Hepatocyte (in vitro differentiated cells): Measurements from ENCODE around the gene IL21R. TPM values are rescaled to one million over a fixed set of nuclear protein-coding genes. Genes with fewer than 3 reads are reported as not detected.

ENCODE experiments used
- DNase-seq: peaks from one replicate; pipeline ENCODE4 v3.0.0-alpha.2; 2016; ENCODE audit warnings: low spot score
- H2AFZ ChIP-seq: fragments of 200-600 bp; sonication (generic); 2 replicates; pipeline ENCODE4 v1.6.0; 2016; ENCODE audit warnings: antibody characterized with exemption, mild to moderate bottlenecking
- H3K27ac ChIP-seq: fragments of 200-600 bp; sonication (generic); 2 replicates; pipeline ENCODE4 v1.5.1; 2016; ENCODE audit warnings: mild to moderate bottlenecking
- H3K27me3 ChIP-seq: fragments of 200-600 bp; sonication (generic); 2 replicates; pipeline ENCODE4 v1.6.1; 2016
- H3K36me3 ChIP-seq: fragments of 200-600 bp; sonication (generic); replicated peaks from 2 replicates; pipeline ENCODE4 v1.5.1; 2016; ENCODE audit warnings: low read depth; ENCODE audit not compliant: insufficient read depth
- H3K4me1 ChIP-seq: fragments of 200-600 bp; sonication (generic); 2 replicates; pipeline ENCODE4 v1.5.1; 2016; ENCODE audit warnings: mild to moderate bottlenecking, moderate library complexity; ENCODE audit not compliant: insufficient read depth
- H3K4me2 ChIP-seq: fragments of 200-600 bp; sonication (generic); 2 replicates; pipeline ENCODE4 v1.6.0; 2016
- H3K4me3 ChIP-seq: fragments of 200-600 bp; sonication (generic); 2 replicates; pipeline ENCODE4 v1.5.1; 2016; ENCODE audit warnings: mild to moderate bottlenecking
- H3K79me2 ChIP-seq: fragments of 200-600 bp; sonication (generic); 2 replicates; pipeline ENCODE4 v1.6.0; 2017; ENCODE audit warnings: mild to moderate bottlenecking
- H3K9me2 ChIP-seq: fragments of 200-600 bp; sonication (generic); replicated peaks from 2 replicates; pipeline ENCODE4 v1.6.0; 2017; ENCODE audit warnings: mild to moderate bottlenecking; ENCODE audit not compliant: insufficient read depth
- H3K9me3 ChIP-seq: fragments of 200-600 bp; sonication (generic); 2 replicates; pipeline ENCODE4 v1.5.1; 2016; ENCODE audit warnings: low read depth, mild to moderate bottlenecking
- H4K20me1 ChIP-seq: fragments of 200-600 bp; sonication (generic); 2 replicates; pipeline ENCODE4 v1.6.0; 2016; ENCODE audit warnings: mild to moderate bottlenecking; ENCODE audit not compliant: insufficient read depth, poor library complexity, severe bottlenecking
- EZH2 ChIP-seq: fragments of 200-600 bp; sonication (generic); IDR thresholded peaks from 2 replicates; pipeline ENCODE4 v1.6.1; 2016; ENCODE audit warnings: antibody characterized with exemption, mild to moderate bottlenecking, borderline replicate concordance
- EZH2phosphoT487 ChIP-seq: fragments of 200-600 bp; sonication (generic); IDR thresholded peaks from one replicate; pipeline ENCODE4 v1.6.1; 2018; ENCODE audit warnings: antibody characterized with exemption, mild to moderate bottlenecking, low read depth, moderate library complexity; ENCODE audit not compliant: unreplicated experiment, severe bottlenecking
- WGBS: methylation state at CpG from one replicate; pipeline ENCODE4 v1.1.6; 2016; ENCODE audit warnings: low lambda C conversion rate; ENCODE audit errors: missing lambda C conversion rate; 5-methylcytosine and 5-hydroxymethylcytosine counted together
- polyA plus RNA-seq: library from polyadenylated mRNA; unstranded; fragments of >200 nt; fragmentation: Nextera tagmentation; extraction: Ambion mirVana; gene quantifications from 2 replicates; pipeline ENCODE4 v1.2.1, GENCODE V29; 2016
- total RNA-seq: library from RNA; depleted of rRNA; stranded (reverse); fragments of >200 nt; gene quantifications from 2 replicates; pipeline ENCODE4 v1.2.3, GENCODE V29; 2014
- TF ChIP-seq, protein P1 (sequence below): fragments of 200-600 bp; sonication (generic); IDR thresholded peaks from 2 replicates; pipeline ENCODE4 v1.5.1; 2016; ENCODE audit warnings: antibody characterized with exemption, mild to moderate bottlenecking; ENCODE audit not compliant: poor library complexity

The IL21R gene
- total and polyA plus RNA-seq, 2 experiments from 2014 or later = 0.10 TPM; not detected in 1

DNA sequence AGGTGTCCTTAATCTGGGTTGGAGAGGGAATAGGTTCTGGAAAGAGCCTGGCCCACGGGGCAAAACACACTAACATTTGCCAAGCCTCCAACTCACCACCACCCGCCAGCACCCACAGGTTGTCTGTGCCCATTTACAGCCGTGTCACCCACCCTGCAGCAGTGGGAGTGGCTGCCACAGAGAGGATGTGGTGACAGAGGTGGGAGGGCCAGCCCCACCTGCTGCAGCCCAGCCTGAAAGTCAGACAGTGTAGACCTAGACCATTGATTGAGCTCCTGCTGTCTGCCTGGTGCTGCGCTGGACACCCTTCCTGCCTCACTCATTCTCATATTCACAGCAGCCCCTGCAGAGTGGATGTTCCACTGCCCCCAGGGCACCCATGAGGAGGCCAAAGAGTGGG lies 44.7 kb downstream of the IL21R start:
- no peaks in the 10 kb centered on the region for H3K9me3 ChIP-seq
- H3K4me1 ChIP-seq = no peaks in the 10 kb centered on the region
- no peaks in the 10 kb centered on the region for H4K20me1 ChIP-seq
- H2AFZ ChIP-seq = no peak overlapping the region
- WGBS = 88% methylated on average over 4 of the region's 4 CpGs
- H3K4me2 ChIP-seq = no peak overlapping the region
- no peaks in the 10 kb centered on the region for H3K79me2 ChIP-seq
- no peak overlapping the region for H3K4me3 ChIP-seq
- DNase-seq = no peak
- no peaks in the 10 kb centered on the region for H3K27me3 ChIP-seq
- no peaks in the 10 kb centered on the region for H3K9me2 ChIP-seq
- H3K36me3 ChIP-seq = no peaks in the 10 kb centered on the region
- no peak overlapping the region for H3K27ac ChIP-seq
- no peak for TF ChIP-seq EZH2phosphoT487
- no peak for TF ChIP-seq EZH2
- TF ChIP-seq, protein P1, sequence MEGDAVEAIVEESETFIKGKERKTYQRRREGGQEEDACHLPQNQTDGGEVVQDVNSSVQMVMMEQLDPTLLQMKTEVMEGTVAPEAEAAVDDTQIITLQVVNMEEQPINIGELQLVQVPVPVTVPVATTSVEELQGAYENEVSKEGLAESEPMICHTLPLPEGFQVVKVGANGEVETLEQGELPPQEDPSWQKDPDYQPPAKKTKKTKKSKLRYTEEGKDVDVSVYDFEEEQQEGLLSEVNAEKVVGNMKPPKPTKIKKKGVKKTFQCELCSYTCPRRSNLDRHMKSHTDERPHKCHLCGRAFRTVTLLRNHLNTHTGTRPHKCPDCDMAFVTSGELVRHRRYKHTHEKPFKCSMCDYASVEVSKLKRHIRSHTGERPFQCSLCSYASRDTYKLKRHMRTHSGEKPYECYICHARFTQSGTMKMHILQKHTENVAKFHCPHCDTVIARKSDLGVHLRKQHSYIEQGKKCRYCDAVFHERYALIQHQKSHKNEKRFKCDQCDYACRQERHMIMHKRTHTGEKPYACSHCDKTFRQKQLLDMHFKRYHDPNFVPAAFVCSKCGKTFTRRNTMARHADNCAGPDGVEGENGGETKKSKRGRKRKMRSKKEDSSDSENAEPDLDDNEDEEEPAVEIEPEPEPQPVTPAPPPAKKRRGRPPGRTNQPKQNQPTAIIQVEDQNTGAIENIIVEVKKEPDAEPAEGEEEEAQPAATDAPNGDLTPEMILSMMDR = no peak

DNA sequence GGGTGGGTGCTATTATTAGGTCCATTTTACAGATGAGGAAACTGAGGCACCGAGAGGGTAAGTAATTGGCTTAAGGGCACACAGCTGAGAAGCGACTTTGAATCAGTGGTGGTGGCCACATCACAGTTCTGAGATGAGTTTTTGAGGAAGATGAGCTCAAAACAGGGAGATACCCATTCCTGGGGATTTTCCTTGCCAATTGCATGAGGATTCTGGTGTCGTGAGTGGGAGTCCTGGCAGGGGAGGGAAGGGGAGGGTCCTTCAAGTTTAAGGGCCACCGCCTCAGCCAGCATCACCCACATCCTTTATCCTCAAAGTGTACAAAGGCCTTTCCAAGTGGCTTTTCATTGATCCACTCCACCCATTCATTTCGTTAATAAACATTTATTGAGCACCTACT lies 45.3 kb downstream of the IL21R start:
- Histone ChIP-seq H2AFZ (no peak overlapping the region), H3K79me2 (no peaks in the 10 kb centered on the region), H3K4me2 (no peak overlapping the region), H3K27ac (no peak overlapping the region), H3K4me1 (no peaks in the 10 kb centered on the region), H3K4me3 (no peak overlapping the region), H3K27me3 (no peaks in the 10 kb centered on the region), H3K9me2 (no peaks in the 10 kb centered on the region), H3K9me3 (no peaks in the 10 kb centered on the region), H3K36me3 (no peaks in the 10 kb centered on the region), H4K20me1 (no peaks in the 10 kb centered on the region)
- 93% methylated on average over 5 of the region's 5 CpGs for WGBS
- DNase-seq = no peak
- no peak for TF ChIP-seq EZH2
- TF ChIP-seq, protein P1 = no peak
- TF ChIP-seq EZH2phosphoT487 = no peak

DNA sequence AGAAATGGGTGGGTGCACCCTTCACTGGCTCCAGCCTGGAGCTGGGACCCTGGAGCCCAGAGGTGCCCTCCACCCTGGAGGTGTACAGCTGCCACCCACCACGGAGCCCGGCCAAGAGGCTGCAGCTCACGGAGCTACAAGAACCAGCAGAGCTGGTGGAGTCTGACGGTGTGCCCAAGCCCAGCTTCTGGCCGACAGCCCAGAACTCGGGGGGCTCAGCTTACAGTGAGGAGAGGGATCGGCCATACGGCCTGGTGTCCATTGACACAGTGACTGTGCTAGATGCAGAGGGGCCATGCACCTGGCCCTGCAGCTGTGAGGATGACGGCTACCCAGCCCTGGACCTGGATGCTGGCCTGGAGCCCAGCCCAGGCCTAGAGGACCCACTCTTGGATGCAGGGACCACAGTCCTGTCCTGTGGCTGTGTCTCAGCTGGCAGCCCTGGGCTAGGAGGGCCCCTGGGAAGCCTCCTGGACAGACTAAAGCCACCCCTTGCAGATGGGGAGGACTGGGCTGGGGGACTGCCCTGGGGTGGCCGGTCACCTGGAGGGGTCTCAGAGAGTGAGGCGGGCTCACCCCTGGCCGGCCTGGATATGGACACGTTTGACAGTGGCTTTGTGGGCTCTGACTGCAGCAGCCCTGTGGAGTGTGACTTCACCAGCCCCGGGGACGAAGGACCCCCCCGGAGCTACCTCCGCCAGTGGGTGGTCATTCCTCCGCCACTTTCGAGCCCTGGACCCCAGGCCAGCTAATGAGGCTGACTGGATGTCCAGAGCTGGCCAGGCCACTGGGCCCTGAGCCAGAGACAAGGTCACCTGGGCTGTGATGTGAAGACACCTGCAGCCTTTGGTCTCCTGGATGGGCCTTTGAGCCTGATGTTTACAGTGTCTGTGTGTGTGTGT lies 46.8 kb downstream of the IL21R start:
- H3K27me3 ChIP-seq = no peaks in the 10 kb centered on the region
- H3K4me3 ChIP-seq = no peak overlapping the region
- no peaks in the 10 kb centered on the region for H3K4me1 ChIP-seq
- H2AFZ ChIP-seq = no peak overlapping the region
- WGBS = 86% methylated on average over 19 of the region's 19 CpGs
- H3K36me3 ChIP-seq = no peaks in the 10 kb centered on the region
- no peak for DNase-seq
- no peaks in the 10 kb centered on the region for H3K9me3 ChIP-seq
- H3K79me2 ChIP-seq = no peaks in the 10 kb centered on the region
- no peaks in the 10 kb centered on the region for H4K20me1 ChIP-seq
- no peak for TF ChIP-seq EZH2phosphoT487
- TF ChIP-seq EZH2 = no peak
- TF ChIP-seq, protein P1 = no peak
- H3K4me2 ChIP-seq = no peak overlapping the region
- H3K27ac ChIP-seq = no peak overlapping the region
- H3K9me2 ChIP-seq = no peaks in the 10 kb centered on the region
